D721Med (cell line): ENCODE results near the gene COA1.

Experiments
- DNase-seq: peaks from one replicate; pipeline ENCODE4 v3.0.0; 2011; ENCODE audit warnings: low spot score; ENCODE audit not compliant: insufficient read length
- FAIRE-seq: peaks from 2 replicates; lab custom pipeline; 2011; peaks lifted over from hg19 to GRCh38; lab: Jason Lieb, UNC
- CTCF ChIP-seq: IDR thresholded peaks from 2 replicates; pipeline ENCODE4 v1.5.1; 2012; ENCODE audit warnings: mild to moderate bottlenecking, control low read depth; ENCODE audit not compliant: insufficient read depth; ENCODE audit errors: missing control alignments

Gene COA1

DNA sequence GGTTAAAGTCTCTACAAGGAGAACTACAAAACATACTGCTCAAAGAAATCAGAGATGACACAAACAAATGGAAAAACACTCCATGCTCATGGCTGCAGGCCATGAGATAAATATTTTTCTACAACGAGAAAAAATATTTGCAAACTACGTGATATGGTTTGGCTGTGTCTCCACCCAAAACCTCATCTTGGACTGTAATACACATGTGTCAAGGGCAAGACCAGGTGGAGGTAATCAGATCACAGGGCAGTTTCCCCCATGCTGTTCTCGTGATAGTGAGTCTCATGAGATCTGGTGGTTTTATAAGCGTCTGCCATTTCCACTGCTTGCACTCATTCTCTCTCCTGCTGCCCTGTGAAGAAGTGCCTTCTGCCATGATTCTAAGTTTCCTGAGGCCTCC lies 57.8 kb downstream of the COA1 start:
- DNase-seq (no peak), FAIRE-seq (no peak)
- TF ChIP-seq CTCF, result no peak

DNA sequence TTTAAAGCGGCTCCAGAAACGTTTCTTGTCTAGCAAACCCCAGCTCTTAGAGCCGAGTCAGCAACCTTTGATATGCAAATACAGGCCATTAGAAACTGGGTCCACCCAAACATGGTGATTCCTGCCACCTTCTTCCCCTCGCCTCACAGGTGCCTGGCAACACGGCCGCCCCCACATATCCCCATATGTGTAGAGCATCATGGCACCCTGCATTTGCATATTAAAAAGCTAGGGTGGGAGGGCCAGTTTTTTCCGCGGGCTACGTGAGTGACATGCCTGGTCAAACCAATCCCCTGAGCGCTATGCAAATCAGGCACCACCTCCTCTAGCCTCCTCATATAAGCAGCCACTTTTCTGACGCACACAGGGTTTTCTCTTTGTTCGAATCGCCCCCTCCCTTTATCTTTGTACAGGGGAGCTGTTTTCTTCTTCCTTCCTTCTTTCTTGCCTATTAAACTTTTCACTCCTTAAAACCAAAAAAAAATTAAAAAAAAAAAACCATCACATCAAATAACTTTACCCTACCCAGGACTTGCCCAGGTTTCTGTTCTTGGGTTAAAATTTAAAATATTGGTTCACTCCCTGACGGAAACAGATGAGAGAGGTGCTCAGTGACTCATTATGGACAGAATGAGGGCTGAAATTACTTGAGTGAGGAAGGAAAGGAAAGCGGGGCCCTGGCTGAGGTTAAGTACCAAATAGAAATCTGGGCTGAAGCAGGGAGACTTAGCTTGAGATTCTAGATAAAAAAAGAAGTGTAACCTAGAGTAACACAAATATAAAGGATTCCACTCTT lies 59.8 kb downstream of the COA1 start:
- no peak for FAIRE-seq
- no peak for TF ChIP-seq CTCF
- no peak for DNase-seq

- TF ChIP-seq CTCF, result no peak
- no peak for DNase-seq
- FAIRE-seq, result no peak
These were observed 61.3 kb downstream of the COA1 start for GRCh38 chr7:43668035-43668434.

DNA sequence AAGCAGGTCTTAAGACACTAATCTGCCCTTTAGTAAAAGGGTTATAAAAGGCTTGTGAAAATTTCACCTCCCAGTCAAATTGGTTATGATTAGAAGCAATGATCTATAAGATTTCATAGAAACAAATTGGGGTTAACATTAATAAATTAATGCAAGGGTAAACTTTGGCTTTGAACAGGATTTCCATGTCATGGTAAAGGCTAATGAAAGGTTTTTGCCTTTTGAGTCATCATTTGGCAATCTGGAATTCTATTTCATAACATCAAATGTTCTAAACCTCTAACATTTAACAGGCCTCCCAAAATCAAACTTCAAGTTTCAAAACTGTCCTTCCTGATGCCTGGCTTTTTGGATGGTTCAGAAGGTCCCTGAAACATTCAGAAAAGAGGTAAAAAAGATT lies 62.4 kb downstream of the COA1 start:
- TF ChIP-seq CTCF, result no peak
- FAIRE-seq, result peak; percentile 69
- no peak for DNase-seq

DNA sequence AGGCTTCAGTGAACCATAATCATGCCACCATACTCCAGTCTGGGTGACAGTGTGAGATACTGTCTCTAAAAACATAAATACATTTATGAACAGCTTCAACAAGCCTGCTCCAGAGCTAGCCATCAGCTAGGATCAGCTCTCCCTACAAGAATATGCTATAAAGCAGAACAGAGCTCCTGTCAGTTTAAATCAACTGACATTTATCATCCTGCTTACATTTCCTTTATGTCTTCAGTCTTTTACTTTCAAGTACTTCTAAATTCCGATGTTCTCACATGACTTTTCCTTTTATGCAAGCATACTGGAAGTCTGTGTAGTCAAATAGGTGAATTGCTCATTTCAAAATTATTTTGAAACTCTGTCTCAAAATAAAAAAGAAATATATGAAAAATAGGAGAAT lies 64.6 kb downstream of the COA1 start:
- DNase-seq (no peak), FAIRE-seq (no peak)
- TF ChIP-seq CTCF, result no peak

GRCh38 chr7:43660141-43660540 lies 69.2 kb downstream of the COA1 start:
- FAIRE-seq, result no peak

More at GRCh38 chr7:43660141-43660540, 69.2 kb downstream of the COA1 start:
- no peak for DNase-seq
- no peak for TF ChIP-seq CTCF
